Stimulated activated CD4-positive, alpha-beta T cell treated with anti-CD3 and anti-CD28 coated beads, Interleukin-12 subunit alpha, Interleukin-12 subunit beta, amount 100 ng/mL, for 24 hours (primary cell): Measurements from ENCODE around the gene TRPM3.

ENCODE experiments used
- DNase-seq, 2 experiments: peaks; one replicate each; pipeline ENCODE4 v3.0.0-alpha.2; 2020; ENCODE audit warnings: low read depth in 2 of 2

The TRPM3 gene

DNA sequence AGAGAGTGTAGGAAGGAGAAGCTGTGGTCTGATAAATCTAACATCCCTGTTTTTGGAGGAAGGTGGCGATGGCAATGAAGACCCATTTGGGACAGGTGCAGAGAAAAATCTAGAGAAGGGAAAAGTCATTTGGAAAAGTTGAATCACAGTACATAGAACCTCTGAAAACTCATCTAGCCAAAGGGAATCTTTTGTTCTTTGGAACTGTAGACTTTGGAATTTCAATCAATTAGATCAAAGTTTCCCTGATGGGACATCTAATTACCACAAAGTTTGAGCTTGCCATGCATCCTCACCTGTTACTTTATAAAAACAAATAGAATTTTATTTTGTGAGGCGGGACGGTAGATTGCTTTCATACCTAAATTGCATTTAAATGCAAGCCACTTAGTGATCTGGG is 294.9 kb downstream of the TRPM3 start:
- DNase-seq = no peak

DNA sequence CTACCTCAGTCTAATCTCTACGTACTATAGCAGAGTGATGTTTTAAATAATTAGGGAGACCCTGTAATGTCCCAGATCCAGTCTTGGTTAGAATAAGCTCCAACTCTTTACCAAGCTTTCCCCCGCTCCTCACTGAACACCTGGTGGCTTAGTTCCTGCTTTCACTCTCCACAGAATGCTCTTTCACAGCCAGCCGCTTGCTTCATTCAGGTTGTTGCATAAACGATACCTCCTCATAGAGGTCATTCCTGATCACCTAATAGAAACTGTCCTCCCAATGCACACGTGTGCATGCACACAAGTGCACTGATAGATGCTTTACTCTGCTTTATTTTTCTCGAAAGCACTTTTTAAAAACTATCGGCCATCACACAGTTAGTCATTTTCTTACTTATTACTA is 298.1 kb downstream of the TRPM3 start:
- no peak for DNase-seq

DNA sequence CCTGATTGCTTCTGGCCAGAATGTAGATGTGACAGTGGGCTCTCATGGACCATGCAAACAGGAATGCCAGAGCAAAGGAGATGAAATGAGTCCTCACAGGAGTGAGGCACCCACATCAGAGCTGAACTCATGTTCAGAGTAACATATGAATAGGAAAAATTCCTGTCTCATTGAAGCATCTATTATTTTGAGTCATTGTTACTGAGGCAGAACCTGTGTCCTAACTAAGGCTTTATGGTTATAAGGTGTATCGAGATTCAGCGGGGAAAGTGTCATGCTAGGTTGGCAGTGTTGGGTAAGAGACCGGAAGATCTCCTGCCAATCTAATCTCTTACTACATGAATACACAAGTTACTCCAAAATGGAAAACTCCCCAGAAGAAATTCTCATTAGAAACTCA is 304.1 kb downstream of the TRPM3 start:
- DNase-seq = no peak

DNA sequence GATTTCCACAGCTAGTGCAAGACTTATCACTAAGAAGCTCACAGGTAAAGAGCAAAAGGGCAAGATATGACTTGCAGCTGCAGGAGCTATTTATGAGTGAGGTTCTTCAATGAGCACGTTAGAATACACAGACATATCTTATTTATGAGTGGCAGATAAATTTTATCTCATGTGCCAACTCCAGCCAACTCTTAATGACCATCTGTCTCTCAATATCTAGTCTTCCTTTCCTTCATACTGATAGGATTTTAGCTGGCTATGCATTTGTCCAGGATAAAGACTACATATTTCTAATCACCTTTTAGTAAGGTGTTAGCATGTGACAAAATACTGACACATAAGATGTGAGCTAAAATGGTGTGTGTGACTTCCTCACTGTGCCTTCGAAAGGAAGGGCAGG is 304.5 kb downstream of the TRPM3 start:
- DNase-seq = no peak

DNA sequence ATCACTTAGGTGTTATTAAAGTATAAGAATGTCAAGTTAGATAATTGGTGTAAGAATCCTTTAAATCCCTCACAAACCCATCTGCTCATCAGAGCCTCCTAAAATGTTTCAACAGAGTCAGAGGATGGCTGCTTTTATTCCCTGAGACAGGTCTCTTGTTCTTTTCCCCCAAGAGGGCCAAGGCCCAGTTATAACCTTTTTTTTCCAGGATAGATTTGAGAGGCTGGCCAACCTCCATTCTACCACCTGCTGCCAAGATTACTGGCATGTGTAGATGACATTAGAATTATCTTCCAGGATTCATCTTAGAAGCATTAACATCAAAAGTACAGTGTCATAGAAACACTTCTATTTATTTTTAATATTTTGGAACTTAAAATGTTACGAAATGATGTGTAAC is 305.1 kb downstream of the TRPM3 start:
- DNase-seq = no peak

DNA sequence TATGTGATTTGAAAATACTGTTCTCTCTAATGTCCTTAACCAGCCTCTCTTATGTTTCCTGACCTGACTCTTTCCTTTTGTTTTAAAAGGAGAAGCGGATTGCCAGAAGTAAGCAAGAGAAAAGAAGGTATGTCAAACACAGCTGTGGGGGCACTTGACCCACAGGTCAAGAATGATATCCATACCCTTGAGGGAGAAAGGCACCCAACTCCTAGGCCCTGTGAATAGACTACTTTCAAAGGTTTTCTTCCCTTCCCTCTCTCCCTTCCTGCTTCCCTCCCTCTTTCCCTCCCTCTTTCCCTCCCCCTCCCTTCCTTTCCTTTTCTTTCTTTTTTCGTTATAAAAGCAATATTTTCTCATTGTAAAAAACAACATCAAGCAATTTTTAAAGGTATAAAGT is 306.8 kb downstream of the TRPM3 start:
- no peak for DNase-seq

DNA sequence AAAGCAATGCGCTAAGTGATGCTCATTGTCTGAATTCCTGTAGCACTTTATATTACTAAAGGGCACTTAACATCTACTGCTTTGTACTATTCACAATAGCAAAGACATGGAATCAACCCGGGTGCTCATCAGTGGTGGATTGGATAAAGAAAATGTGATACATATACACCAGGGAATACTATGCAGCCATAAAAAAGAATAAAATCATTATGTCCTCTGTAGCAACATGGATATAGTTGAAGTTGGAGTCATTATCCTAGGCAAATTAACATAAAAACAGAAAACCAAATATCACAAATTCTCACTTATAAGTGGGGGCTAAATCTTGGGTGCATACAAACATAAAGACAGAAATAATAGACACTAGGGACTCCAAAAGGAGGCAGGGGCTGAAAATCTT is 308.3 kb downstream of the TRPM3 start:
- no peak for DNase-seq

DNA sequence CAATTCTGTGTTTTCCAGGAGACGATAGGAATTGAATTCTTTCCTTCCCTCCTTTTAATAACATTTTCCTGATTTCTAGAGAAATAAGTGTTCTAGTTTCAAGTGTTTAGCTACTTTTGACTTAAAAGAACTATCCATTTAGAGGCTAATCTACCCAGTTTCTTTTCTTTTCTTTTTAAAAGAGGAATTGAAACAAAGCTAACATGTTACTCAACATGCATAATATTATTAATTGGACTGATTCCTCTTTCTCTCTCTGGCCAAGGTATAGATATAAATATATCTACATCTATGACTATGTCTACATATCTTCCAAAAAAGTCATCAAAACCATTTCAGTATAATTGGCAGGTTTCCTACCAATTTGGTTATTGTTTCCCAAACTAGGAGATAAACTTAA is 309.8 kb downstream of the TRPM3 start:
- no peak for DNase-seq

DNA sequence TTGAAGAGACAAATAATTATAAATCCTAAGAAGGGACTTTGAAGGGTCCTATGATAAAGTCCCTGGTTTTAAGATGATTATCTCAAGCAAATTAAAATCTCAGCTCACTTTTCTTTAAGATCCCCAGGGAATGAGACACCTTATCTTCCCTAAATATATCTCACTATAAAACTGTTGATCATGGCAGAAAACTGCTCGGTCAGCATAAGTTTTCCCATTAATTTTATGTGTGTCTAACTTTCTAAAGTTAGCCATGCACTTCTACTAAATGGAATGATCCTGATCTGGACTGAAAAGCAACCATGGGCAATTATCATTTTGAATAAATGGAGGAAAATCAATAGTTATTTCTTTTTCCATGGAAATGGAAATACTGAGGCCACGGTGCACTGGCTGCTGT is 314.5 kb downstream of the TRPM3 start:
- no peak for DNase-seq

DNA sequence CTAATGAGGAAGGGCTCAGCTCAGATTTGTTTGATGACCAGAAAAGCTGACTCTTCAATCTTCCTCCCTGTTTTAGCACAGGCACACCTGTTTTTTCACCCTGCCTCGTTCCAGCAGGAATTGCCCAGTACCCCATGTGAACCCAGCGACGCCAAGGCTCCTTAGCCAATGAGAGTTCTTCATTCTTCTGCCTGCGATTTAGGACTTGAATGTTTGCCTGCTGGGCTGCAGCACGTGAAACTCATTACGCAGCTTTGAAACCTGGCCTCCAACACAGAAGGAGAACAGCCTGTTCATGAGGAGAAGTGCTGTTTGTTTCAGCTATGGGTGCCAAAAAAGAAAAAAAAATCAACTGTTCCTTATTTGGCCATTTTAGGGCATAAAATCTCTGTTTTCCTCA is 315.5 kb downstream of the TRPM3 start:
- DNase-seq = no peak

DNA sequence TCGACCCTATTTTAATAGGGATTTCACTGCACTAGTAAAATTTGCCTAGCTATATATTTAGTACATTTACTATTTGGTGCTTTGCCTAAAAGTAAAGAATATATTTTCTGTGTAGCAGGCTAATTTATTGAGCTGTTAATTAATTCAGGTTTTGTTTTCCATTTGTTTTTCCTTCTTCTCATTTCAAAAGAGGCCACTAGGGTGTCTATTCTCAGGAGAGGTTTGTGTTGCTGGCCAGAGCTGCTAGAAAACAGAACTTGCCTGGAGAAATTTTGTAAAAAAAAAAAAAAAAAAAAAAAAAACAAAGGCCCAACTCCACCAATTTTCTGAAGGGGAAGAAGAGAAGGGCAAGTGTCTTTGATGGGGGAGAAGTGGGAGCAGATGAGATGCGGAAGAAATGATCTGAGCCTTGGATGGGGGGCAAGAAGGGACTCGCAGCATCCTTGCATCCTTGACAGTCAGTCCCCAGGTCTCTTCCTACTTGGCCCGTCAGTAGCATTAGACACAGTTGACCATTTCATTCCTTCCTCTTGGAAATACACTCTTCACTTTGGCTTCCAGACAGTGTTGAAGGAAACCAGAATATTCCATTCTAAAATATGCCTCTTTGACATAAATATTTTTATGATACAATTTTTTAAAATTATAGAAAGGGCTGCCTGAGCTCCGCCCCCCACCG is 318.5 kb downstream of the TRPM3 start:
- DNase-seq = no peak

DNA sequence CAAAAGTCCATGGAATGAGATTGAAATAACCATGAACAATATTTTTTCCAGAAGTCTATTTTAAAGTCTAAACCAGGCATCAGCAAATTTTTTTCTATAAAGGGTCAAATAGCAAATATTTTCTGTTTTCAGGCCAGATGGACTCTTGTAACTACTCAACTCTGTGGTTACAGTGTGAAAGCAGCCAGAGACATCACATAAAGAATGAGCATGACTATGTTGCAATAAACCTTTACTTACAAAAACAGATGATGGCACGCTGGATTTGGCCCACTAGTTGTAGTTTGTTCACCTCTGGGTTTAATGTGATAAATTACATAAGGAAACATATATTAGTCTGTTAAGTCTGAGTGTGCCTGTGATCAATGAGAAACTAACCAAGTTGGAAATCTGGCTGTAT is 319.2 kb downstream of the TRPM3 start:
- no peak for DNase-seq

DNA sequence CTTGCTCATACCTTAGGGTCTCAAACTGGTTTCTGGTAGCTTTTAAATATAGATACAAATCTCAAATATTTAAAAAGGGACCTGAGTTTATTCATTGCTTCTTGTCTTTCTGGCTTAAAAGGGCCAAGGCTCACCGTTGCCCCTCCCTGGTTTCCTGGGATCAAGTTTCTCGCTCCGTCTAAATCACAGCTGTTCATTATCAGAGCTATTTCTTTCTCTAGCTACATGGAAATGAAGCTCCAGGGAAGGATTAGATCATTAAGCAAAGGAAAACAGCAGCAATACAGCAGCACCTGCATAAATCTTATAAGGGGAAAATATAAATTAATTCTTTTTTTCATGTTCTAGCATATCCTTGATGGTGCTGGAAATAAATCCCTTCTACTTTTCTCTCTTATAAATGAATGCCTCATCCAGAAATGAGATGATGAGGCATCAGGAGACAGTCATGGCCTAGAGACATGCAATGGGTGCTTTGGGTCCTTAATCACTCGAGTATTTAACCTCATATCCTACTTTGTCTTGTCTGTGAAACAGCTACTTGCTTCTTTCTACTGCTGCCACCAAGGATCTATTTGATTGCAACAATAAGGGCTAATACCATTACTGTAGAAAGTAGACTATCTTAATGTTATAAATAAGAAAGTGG is 320.1 kb downstream of the TRPM3 start:
- DNase-seq = no peak

DNA sequence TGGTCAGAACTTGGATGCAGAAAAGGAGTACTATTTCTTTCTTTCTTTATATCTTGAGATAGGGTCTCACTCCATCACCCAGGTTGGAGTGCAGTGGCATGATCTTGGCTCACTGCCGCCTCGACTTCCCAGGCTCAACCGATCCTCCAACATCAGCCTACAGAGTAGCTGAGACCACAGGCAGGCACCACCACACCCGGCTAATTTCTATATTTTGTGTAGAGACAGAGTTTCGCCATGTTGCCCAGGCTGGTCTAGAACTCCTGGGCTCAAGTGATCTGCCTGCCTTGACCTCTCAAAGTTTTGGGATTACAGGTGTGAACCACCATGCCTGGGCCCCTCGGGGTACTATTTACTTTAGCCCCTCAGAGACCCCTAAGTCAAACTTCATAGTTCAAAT is 323.4 kb downstream of the TRPM3 start:
- DNase-seq = no peak

DNA sequence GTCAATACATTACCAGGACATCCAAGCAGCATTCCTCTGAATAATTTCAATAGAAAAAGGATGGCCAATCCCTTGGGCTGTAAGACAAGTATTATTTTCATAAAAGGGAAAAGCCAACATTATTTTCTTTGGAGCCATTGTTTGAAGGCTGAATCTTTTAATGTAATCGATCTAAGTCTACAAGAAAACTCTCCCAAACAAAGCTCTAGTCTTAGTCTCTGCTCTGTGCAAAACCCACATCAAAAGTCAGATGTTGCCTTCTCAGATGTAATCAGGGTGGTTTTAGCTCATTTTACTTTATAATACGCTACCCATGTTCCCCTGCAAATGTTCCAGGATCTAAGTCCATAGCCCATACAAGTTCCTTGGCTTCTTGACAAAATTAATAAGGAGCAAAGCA is 325.6 kb downstream of the TRPM3 start:
- no peak for DNase-seq

DNA sequence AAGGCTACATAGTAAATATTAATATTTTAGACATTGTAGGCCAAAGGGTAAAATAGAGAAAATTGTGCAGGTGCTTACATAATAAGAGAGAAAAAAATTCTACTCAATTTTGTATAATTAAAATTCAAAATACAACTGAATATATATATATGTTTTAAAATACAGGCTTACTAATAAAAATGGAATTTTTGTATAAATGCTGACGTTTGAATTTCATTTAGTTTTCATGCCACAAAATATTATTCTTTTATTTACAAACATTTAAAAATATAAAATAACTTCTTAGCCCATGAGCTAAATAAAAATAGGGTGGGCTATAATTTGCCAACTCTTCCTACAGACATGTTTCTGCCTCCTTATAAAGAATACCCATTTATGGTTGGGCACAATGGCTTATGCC is 328.6 kb downstream of the TRPM3 start:
- no peak for DNase-seq

DNA sequence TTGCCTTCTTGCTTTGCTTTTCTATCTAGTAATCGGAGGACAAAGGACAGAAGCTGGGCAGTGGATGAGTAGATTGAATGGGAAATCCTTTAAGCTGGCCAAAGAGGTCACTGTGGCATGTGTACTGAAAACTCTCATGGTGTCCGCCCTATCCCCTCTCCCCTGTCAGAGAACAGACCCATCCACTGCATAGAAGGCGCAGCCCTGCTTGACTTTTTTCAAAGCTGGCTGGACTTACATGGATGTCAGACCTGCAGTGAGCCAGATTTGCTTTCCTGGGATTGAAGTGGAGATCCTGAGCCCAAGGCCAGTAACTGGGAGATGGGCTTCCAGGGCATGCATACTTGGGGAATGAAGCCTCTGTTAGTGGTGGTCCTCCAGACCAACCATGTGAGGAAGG is 329.5 kb downstream of the TRPM3 start:
- no peak for DNase-seq

DNA sequence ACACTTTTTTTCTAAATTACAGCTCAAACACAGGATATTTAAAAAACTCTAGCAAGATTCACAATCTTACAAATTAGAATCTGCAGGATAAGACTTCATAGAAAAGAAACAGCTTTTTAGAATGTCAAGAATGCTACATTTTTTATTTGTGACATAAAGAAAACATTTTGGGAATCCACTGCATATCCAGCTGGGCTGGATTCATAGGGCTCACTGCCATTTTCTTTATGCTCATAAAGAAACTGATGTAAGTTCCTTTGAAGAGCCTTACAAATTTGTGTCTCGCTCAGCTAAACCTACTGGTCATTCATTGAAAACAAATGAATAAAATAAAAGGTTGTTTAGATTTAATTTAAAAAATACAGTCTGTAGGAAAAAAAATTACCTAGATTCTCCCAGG is 332.3 kb downstream of the TRPM3 start:
- DNase-seq = no peak

DNA sequence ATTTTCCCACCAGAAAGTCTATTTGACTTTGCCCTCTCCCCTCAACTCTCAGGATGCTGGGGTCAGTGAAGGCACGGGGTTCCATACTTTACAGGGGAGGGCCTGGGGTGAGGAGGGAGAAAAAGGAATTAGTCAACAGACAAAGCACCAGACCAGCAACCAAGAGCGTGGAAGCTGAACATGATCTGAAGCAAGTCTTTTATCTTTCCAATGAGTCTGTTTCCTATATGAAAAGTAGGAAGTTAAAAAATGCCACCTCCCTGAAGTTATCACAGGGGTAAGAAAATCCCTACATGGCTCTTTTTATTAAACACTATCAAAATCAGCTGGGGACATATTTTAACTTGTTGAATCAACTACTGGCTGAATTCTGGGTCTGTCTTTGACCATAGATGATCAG is 337.0 kb downstream of the TRPM3 start:
- DNase-seq = no peak

DNA sequence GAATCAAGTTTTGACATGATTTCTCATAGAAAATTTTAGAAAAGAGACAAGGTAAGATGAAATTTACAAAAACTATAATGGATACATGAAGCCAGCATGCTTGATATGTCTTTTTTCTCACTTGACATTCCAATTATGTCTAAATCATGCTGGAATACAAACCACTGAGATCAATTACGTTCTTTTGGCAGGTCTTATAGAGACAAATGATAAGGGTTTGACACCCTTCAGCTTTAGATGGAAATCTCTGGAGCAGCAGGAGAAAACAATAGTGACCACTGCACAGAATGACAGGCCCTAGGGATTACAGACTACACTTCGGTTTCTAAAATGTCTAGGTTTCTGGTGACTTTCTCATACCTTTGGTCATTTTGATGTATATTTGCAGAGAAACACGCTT is 342.9 kb downstream of the TRPM3 start:
- DNase-seq = no peak

DNA sequence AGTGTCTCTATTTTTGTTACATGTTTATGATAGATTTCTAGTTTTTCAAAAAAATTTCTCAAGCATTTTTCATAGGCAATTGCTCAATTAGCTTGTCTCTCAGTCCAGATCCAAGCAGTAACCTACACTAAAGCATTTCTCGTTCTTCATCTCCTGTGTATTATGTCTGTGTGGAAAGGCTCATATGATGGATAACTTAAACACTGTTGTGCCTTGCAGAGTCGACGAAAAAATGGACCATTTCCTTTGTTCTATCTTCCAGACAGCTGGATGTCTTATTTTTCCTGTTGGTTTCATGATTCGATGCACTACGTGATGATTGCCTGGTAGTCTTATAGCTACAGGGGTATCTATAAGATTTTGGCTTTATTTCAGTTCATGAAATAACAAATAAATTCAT is 347.8 kb downstream of the TRPM3 start:
- DNase-seq = no peak

DNA sequence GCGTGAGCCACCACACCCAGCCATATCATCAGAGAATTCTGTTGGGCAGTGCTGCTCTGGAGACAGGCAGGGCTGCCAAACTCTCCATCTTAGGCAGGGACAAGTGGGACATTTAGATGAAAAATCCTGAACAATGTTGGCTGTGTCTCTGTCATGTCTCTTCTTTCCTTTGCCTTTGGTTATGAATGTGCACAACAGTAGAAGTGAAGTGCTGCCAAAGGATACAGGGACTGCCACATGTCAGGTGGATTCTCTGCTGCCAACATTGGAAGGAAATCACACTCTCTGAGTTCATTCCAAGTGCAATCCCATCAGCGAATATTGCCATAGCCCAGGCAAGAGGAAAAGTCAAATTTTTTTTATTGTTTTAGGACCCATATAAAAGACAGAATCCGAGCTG is 348.8 kb downstream of the TRPM3 start:
- DNase-seq = no peak

DNA sequence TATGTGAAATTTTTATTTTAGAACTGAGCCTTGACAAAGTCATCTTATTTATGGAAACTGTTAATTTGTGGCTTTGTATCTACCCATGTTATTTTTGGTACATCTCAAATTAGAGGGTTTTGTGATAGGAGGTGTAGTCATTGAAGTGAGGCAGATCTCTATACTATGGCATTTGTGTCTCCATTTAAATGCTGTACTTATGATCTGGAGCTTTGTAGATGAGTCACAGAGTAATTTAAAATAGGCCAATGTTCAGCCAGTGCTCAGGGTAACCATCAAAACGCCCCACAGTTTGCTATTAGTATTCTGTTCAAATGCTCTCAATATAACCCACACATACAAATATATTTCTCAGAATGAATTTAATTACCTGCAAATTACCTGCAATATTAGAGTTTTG is 355.5 kb downstream of the TRPM3 start:
- DNase-seq = no peak

DNA sequence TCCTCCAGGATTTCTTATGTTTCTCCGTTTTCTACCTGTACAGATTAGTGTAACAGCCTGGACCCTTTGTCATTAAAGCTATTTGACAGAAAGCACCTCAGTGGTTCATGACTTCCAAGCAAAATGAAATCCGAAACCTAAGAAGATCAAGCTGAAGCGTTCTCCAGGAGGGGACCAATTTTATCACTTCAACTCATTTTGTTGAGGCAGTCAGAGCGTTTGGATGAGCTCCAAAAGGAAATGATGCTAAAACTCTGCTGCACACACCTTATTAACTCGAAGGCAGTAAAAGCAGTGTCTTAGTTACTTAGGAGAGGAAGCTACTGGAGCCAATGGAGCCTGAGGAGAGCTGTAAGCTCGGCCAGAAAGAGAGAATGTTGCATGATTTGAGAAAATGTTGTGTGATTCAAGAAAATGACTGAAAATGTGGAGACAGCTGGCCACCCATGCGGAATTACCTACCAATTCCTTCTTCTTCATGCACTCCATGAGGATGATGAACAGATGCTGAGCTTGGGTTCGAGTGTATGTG is 360.2 kb downstream of the TRPM3 start:
- DNase-seq = no peak
